ENCODE results near the gene ENTPD2.

GRCh38 chr9:137009938-137010732 is 43.7 kb downstream of the ENTPD2 start:
- TF ChIP-seq CTCF (IDR thresholded peaks at IDR 0.05 in 4 of 5, conservative IDR thresholded peaks at IDR 0.05 in 1 of 5) = no peak
- no peak for TF ChIP-seq POLR2A (IDR thresholded peaks at IDR 0.05)
